ENCODE results near the gene AIFM1.

- TF ChIP-seq CTCF (conservative IDR thresholded peaks at IDR 0.05; ENCODE audit: low read depth, low read length) (no peak), MAFK (IDR thresholded peaks at IDR 0.05; ENCODE audit: low read depth, low read length) (no peak), RFX5 (IDR thresholded peaks at IDR 0.05; ENCODE audit: low read depth, low read length) (no peak), FOS (IDR thresholded peaks at IDR 0.05; ENCODE audit: low read depth, low read length) (no peak), ELK1 (IDR thresholded peaks at IDR 0.05; ENCODE audit: borderline replicate concordance, low read depth, low read length) (no peak), RAD21 (IDR thresholded peaks at IDR 0.05; ENCODE audit: low read length) (no peak), BHLHE40 (IDR thresholded peaks at IDR 0.05; ENCODE audit: low read depth, low read length) (no peak), USF2 (IDR thresholded peaks at IDR 0.05; ENCODE audit: low read depth, low read length) (no peak), POLR2A (IDR thresholded peaks at IDR 0.05; ENCODE audit: low read depth, low read length) (no peak), CEBPB (IDR thresholded peaks at IDR 0.05; ENCODE audit: low read depth, low read length) (no peak)
Measured at GRCh38 chrX:130163398-130163797, 2.2 kb downstream of the AIFM1 start.

All from IMR-90 (cell line).